ENCODE data around the gene ZSWIM1. TPM values are rescaled to one million over a fixed set of nuclear protein-coding genes. Genes with fewer than 3 reads are reported as not detected.

ZSWIM1 gene
- total and polyA plus RNA-seq, 2 of the 8 experiments (the other 6 are each of a cell fraction or from before 2014, with no cell fraction given), result 14.1 to 15.6 TPM

DNA sequence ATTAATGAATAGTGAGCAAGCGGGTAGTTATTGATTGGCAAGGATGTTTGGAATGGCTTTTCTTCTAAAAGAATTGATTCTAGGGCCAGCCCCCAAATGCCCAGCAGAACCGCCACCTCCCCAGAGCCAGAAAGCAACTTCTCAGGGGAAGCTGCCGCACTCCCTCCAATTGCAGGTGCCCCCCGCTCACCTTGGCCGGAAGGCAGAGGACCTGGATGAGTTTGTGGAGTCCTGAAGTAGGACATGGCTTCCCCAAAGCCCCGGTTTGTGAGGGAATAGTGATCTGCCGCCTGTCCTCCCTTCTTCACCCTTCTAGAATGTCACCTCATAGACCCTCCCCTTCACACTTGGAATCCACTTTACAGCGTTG lies 6.3 kb downstream of the ZSWIM1 start, which contains the start of gene SPATA25:
SPATA25 (minus strand) TSS at position 277 of the 370 bp plus-strand sequence; CDS start at position 245, 32 bp downstream.
- no peak within 1 kb of the TSS for H2BK20ac ChIP-seq (ENCODE audit: low read length)
- no peaks in the 10 kb centered on the region for H3K9me3 ChIP-seq (ENCODE audit: insufficient read depth in 2 of 2, low read depth in 1 of 2, low read length in 1 of 2)
- H3K14ac ChIP-seq (ENCODE audit: insufficient read length), result no peak within 1 kb of the TSS
- no peak for DNase-seq (ENCODE audit: low read depth in 1 of 2, low spot score in 2 of 2)
- no peak within 1 kb of the TSS for H3K23ac ChIP-seq (ENCODE audit: insufficient read length)
- H3K27ac ChIP-seq (ENCODE audit: low read depth, low read length), result no peak within 1 kb of the TSS
- no peak within 1 kb of the TSS for H3K56ac ChIP-seq (replicated peaks; ENCODE audit: insufficient read length, low read depth, low read length)
- H3K4me2 ChIP-seq (ENCODE audit: insufficient read depth in 1 of 2, low read depth in 2 of 2, low read length in 2 of 2), result no peak within 1 kb of the TSS
- peaks cover 15% of the 10 kb centered on the region; the same call in 1 of the 2 replicates for H3K23me2 ChIP-seq (ENCODE audit: low read depth, low read length)
- no peaks in the 10 kb centered on the region for H3K27me3 ChIP-seq (replicated peaks in 1 of 4; ENCODE audit: control insufficient read depth in 3 of 4, extremely low read depth in 1 of 4, insufficient read depth in 3 of 4, low read length in 3 of 4)
- H4K91ac ChIP-seq (replicated peaks; ENCODE audit: insufficient read length, low read length), result no peak within 1 kb of the TSS
- ChIA-PET POLR2A (ENCODE audit: partially characterized antibody) (interaction anchor here (1.0 to 1.5 kb wide), 2 partner anchors 10 to 62 kb away, joined by 4 read pairs; no protein-coding TSS in a partner anchor), CTCF (ENCODE audit: partially characterized antibody) (interaction anchor here (0.9 kb wide), 1 partner anchor 70 kb away, joined by 4 read pairs; no protein-coding TSS in a partner anchor)
- H2BK5ac ChIP-seq (ENCODE audit: low read depth, low read length), result no peak within 1 kb of the TSS
- 0 out of 2 replicates have a peak within 1 kb of the TSS, but pooled peaks have one; percentile 35 for H4K8ac ChIP-seq (ENCODE audit: extremely low read depth, insufficient read depth, low read length)
- no peak within 1 kb of the TSS for H3K9ac ChIP-seq (replicated peaks in 1 of 4; ENCODE audit: extremely low read depth in 1 of 4, low read depth in 3 of 4, low read length in 3 of 4)
- H4K5ac ChIP-seq (ENCODE audit: insufficient read length, low read depth, low read length), result no peak within 1 kb of the TSS
- peaks cover 3% of the 10 kb centered on the region; the same call in 1 of the 2 replicates for H3K79me1 ChIP-seq (ENCODE audit: low read depth, low read length)
- H3K4me1 ChIP-seq (replicated peaks in 1 of 4; ENCODE audit: control insufficient read depth in 3 of 4, insufficient read depth in 4 of 4, low read length in 3 of 4), result peaks cover 0 to 10% (median 6%) of the 10 kb centered on the region in 4 experiments; a peak in 6 of 7 replicates
- no peak for TF ChIP-seq YY1 (IDR thresholded peaks at IDR 0.05; ENCODE audit: low read depth, low read length)
- TF ChIP-seq, protein P1, sequence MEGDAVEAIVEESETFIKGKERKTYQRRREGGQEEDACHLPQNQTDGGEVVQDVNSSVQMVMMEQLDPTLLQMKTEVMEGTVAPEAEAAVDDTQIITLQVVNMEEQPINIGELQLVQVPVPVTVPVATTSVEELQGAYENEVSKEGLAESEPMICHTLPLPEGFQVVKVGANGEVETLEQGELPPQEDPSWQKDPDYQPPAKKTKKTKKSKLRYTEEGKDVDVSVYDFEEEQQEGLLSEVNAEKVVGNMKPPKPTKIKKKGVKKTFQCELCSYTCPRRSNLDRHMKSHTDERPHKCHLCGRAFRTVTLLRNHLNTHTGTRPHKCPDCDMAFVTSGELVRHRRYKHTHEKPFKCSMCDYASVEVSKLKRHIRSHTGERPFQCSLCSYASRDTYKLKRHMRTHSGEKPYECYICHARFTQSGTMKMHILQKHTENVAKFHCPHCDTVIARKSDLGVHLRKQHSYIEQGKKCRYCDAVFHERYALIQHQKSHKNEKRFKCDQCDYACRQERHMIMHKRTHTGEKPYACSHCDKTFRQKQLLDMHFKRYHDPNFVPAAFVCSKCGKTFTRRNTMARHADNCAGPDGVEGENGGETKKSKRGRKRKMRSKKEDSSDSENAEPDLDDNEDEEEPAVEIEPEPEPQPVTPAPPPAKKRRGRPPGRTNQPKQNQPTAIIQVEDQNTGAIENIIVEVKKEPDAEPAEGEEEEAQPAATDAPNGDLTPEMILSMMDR (IDR thresholded peaks at IDR 0.05; ENCODE audit: control extremely low read depth in 1 of 3, insufficient read depth in 1 of 3, low read depth in 1 of 3, low read length in 3 of 3), result no peak
- TF ChIP-seq, protein P2, sequence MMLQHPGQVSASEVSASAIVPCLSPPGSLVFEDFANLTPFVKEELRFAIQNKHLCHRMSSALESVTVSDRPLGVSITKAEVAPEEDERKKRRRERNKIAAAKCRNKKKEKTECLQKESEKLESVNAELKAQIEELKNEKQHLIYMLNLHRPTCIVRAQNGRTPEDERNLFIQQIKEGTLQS (IDR thresholded peaks at IDR 0.05; ENCODE audit: insufficient read depth, low read depth, low read length), result no peak
- no peak for TF ChIP-seq TAF7 (optimal IDR thresholded peaks at IDR 0.05; ENCODE audit: borderline replicate concordance, low read depth, low read length)
- FAIRE-seq, result no peak
- H3K4me3 ChIP-seq (ENCODE audit: extremely low read depth in 1 of 4, insufficient read depth in 2 of 4, low read depth in 3 of 4, low read length in 4 of 4), result no peak within 1 kb of the TSS
- 90% methylated on average over 8 of the region's 8 CpGs; no CpG with 5 or more reads in 1 of the 2 experiments for WGBS, 2 experiments (ENCODE audit: extremely low coverage in 1 of 2, insufficient coverage in 1 of 2, insufficient read length in 1 of 2, insufficient replicate concordance in 2 of 2, low coverage in 1 of 2, low lambda C conversion rate in 2 of 2, missing lambda C conversion rate in 1 of 2)
- H2BK120ac ChIP-seq (replicated peaks; ENCODE audit: low read depth, low read length), result no peak within 1 kb of the TSS
- no peak within 1 kb of the TSS for H2BK15ac ChIP-seq (ENCODE audit: low read length)
- H2AFZ ChIP-seq (ENCODE audit: low read length), result no peak within 1 kb of the TSS
- H3K4ac ChIP-seq (replicated peaks; ENCODE audit: insufficient read length, low read depth, low read length), result no peak within 1 kb of the TSS
- H3K18ac ChIP-seq (ENCODE audit: extremely low read depth, low read length), result no peak within 1 kb of the TSS
- H2BK12ac ChIP-seq (ENCODE audit: low read depth, low read length), result no peak within 1 kb of the TSS
- no peak within 1 kb of the TSS for H2AK5ac ChIP-seq (ENCODE audit: low read depth, low read length)
- H3K79me2 ChIP-seq (ENCODE audit: control insufficient read depth in 1 of 2, insufficient read depth in 2 of 2, low read length in 2 of 2), result peaks cover 0 to 14% of the 10 kb centered on the region in 2 experiments; a peak in 1 of 4 replicates
- H3K36me3 ChIP-seq (ENCODE audit: control insufficient read depth in 2 of 4, insufficient read depth in 4 of 4, low read length in 3 of 4), result peaks cover 8 to 18% (median 16%) of the 10 kb centered on the region in 4 experiments
- H4K20me1 ChIP-seq (replicated peaks in 1 of 2; ENCODE audit: control insufficient read depth in 1 of 2, insufficient read depth in 2 of 2, low read length in 2 of 2), result peaks cover 0 to 7% of the 10 kb centered on the region in 2 experiments

Measured in H1 (cell line).